GM10847 (cell line): Measurements from ENCODE around the gene WFDC1.

ENCODE experiments used
- POLR2A ChIP-seq: IDR thresholded peaks from 2 replicates; pipeline ENCODE4 v1.6.1; 2011; ENCODE audit not compliant: insufficient read length; ENCODE audit errors: extremely low read depth

Gene WFDC1

GRCh38 chr16:84294531-84295142 is at the start of gene WFDC1:
Gene WFDC1 (plus strand): TSS chr16:84294878. CDS start chr16:84294972, 94 bp downstream.
- no peak for TF ChIP-seq POLR2A

GRCh38 chr16:84245956-84246678 is 48.6 kb upstream of the WFDC1 start:
- no peak for TF ChIP-seq POLR2A

- TF ChIP-seq POLR2A: no peak
These were observed 48.0 kb upstream of the WFDC1 start for GRCh38 chr16:84246679-84247077.

- TF ChIP-seq POLR2A: no peak
These were observed 47.3 kb upstream of the WFDC1 start for GRCh38 chr16:84247331-84247730.

GRCh38 chr16:84247844-84248243 is 46.8 kb upstream of the WFDC1 start:
- TF ChIP-seq POLR2A: no peak

- TF ChIP-seq POLR2A: no peak
These were observed 42.5 kb upstream of the WFDC1 start for GRCh38 chr16:84252184-84252583.

- TF ChIP-seq POLR2A: no peak
These were observed 41.5 kb upstream of the WFDC1 start for GRCh38 chr16:84253173-84253572.

- TF ChIP-seq POLR2A: no peak
These were observed 40.6 kb upstream of the WFDC1 start for GRCh38 chr16:84254062-84254461.

GRCh38 chr16:84255050-84255810 is 39.4 kb upstream of the WFDC1 start:
- no peak for TF ChIP-seq POLR2A

GRCh38 chr16:84258266-84258665 is 36.4 kb upstream of the WFDC1 start:
- no peak for TF ChIP-seq POLR2A

GRCh38 chr16:84259691-84260090 is 35.0 kb upstream of the WFDC1 start:
- no peak for TF ChIP-seq POLR2A

- no peak for TF ChIP-seq POLR2A
These were observed 33.7 kb upstream of the WFDC1 start for GRCh38 chr16:84260766-84261554.

- TF ChIP-seq POLR2A: no peak
These were observed 32.6 kb upstream of the WFDC1 start for GRCh38 chr16:84262031-84262430.

GRCh38 chr16:84262939-84263338 is 31.7 kb upstream of the WFDC1 start:
- TF ChIP-seq POLR2A: no peak

GRCh38 chr16:84266451-84266850 is 28.2 kb upstream of the WFDC1 start:
- TF ChIP-seq POLR2A: no peak
